ENCODE data around the gene FARP1.
"Not testable (repeated sequence)": the region's sequence is repeated elsewhere in the genome, so short reads cannot be mapped to it uniquely, and the experiment has no call there.

Gene FARP1

GRCh38 chr13:98352226-98352625 lies 209.3 kb downstream of the FARP1 start:
- DNase-seq (ENCODE audit: low read depth in 4 of 4, low spot score in 1 of 4): no peak

GRCh38 chr13:98353750-98354149 lies 210.9 kb downstream of the FARP1 start:
- no peak for DNase-seq (ENCODE audit: low read depth in 4 of 4, low spot score in 1 of 4)

GRCh38 chr13:98358937-98359336 lies 216.0 kb downstream of the FARP1 start:
- DNase-seq (ENCODE audit: low read depth in 4 of 4, low spot score in 1 of 4): no peak

GRCh38 chr13:98360545-98360944 lies 217.7 kb downstream of the FARP1 start:
- no peak for DNase-seq (ENCODE audit: low read depth in 4 of 4, low spot score in 1 of 4)

GRCh38 chr13:98363326-98363725 lies 220.4 kb downstream of the FARP1 start:
- DNase-seq (ENCODE audit: low read depth in 4 of 4, low spot score in 1 of 4): no peak

- no peak for DNase-seq (ENCODE audit: low read depth in 4 of 4, low spot score in 1 of 4)
Measured at GRCh38 chr13:98364179-98364578, 221.3 kb downstream of the FARP1 start.

GRCh38 chr13:98364647-98365046 lies 221.8 kb downstream of the FARP1 start:
- DNase-seq (ENCODE audit: low read depth in 4 of 4, low spot score in 1 of 4): no peak

GRCh38 chr13:98365302-98365701 lies 222.4 kb downstream of the FARP1 start:
- DNase-seq (ENCODE audit: low read depth in 4 of 4, low spot score in 1 of 4): no peak

GRCh38 chr13:98366010-98366409 lies 223.1 kb downstream of the FARP1 start:
- DNase-seq (ENCODE audit: low read depth in 4 of 4, low spot score in 1 of 4): no peak

- DNase-seq (ENCODE audit: low read depth in 4 of 4, low spot score in 1 of 4): no peak
Measured at GRCh38 chr13:98366443-98366842, 223.5 kb downstream of the FARP1 start.

GRCh38 chr13:98366959-98367358 lies 224.1 kb downstream of the FARP1 start:
- no peak for DNase-seq (ENCODE audit: low read depth in 4 of 4, low spot score in 1 of 4)

- no peak for DNase-seq (ENCODE audit: low read depth in 4 of 4, low spot score in 1 of 4)
Measured at GRCh38 chr13:98368019-98368418, 225.1 kb downstream of the FARP1 start.

- DNase-seq (ENCODE audit: low read depth in 4 of 4, low spot score in 1 of 4): not testable (repeated sequence)
Measured at GRCh38 chr13:98369520-98369919, 226.6 kb downstream of the FARP1 start.

GRCh38 chr13:98370261-98370660 lies 227.4 kb downstream of the FARP1 start:
- no peak for DNase-seq (ENCODE audit: low read depth in 4 of 4, low spot score in 1 of 4)

- DNase-seq (ENCODE audit: low read depth in 4 of 4, low spot score in 1 of 4): no peak
Measured at GRCh38 chr13:98370806-98371515, 228.1 kb downstream of the FARP1 start.

- DNase-seq (ENCODE audit: low read depth in 4 of 4, low spot score in 1 of 4): no peak
Measured at GRCh38 chr13:98371516-98372023, 228.7 kb downstream of the FARP1 start.

GRCh38 chr13:98372876-98373275 lies 230.0 kb downstream of the FARP1 start:
- DNase-seq (ENCODE audit: low read depth in 4 of 4, low spot score in 1 of 4): no peak

- DNase-seq (ENCODE audit: low read depth in 4 of 4, low spot score in 1 of 4): no peak
Measured at GRCh38 chr13:98374750-98375149, 231.9 kb downstream of the FARP1 start.

GRCh38 chr13:98377635-98378378 lies 234.9 kb downstream of the FARP1 start:
- DNase-seq (ENCODE audit: low read depth in 4 of 4, low spot score in 1 of 4): no peak

- no peak for DNase-seq (ENCODE audit: low read depth in 4 of 4, low spot score in 1 of 4)
Measured at GRCh38 chr13:98384739-98385138, 241.8 kb downstream of the FARP1 start.

GRCh38 chr13:98385606-98386005 lies 242.7 kb downstream of the FARP1 start:
- DNase-seq (ENCODE audit: low read depth in 4 of 4, low spot score in 1 of 4): no peak

- DNase-seq (ENCODE audit: low read depth in 4 of 4, low spot score in 1 of 4): no peak
Measured at GRCh38 chr13:98386637-98387036, 243.7 kb downstream of the FARP1 start.
